Keratinocyte (primary cell): Measurements from ENCODE around the gene APBB2. TPM values are rescaled to one million over a fixed set of nuclear protein-coding genes. Genes with fewer than 3 reads are reported as not detected.

ENCODE experiments used
- DNase-seq: peaks from one replicate; pipeline ENCODE4 v3.0.0-alpha.2; 2011; ENCODE audit warnings: low read depth, missing footprints, low spot score
- FAIRE-seq: peaks from 2 replicates; lab custom pipeline; 2011; peaks lifted over from hg19 to GRCh38; lab: Jason Lieb, UNC
- H2AFZ ChIP-seq: 2 replicates; pipeline ENCODE4 v1.6.0; 2012; ENCODE audit warnings: low read length, control low read depth, inconsistent platforms; ENCODE audit not compliant: control insufficient read depth
- H3K27ac ChIP-seq: 2 replicates; pipeline ENCODE4 v1.5.1; 2011; ENCODE audit warnings: low read length; ENCODE audit not compliant: control insufficient read depth, insufficient read depth
- H3K27me3 ChIP-seq: 3 replicates; pipeline ENCODE4 v1.6.0; 2011; ENCODE audit warnings: low read length; ENCODE audit not compliant: control insufficient read depth, insufficient read depth; ENCODE audit errors: extremely low read depth
- H3K36me3 ChIP-seq, 2 experiments: 2 replicates in 1 of 2; 3 replicates in 1 of 2; pipeline ENCODE4 v1.5.1; 2011; ENCODE audit warnings: low read length in 2 of 2, mild to moderate bottlenecking in 1 of 2; ENCODE audit not compliant: control insufficient read depth in 2 of 2, insufficient read depth in 2 of 2; ENCODE audit errors: extremely low read depth in 1 of 2
- H3K4me1 ChIP-seq: 3 replicates; pipeline ENCODE4 v1.5.1; 2011; ENCODE audit warnings: low read length; ENCODE audit not compliant: control insufficient read depth, insufficient read depth; ENCODE audit errors: extremely low read depth
- H3K4me2 ChIP-seq: 3 replicates; pipeline ENCODE4 v1.6.0; 2011; ENCODE audit warnings: low read depth, low read length; ENCODE audit not compliant: control insufficient read depth, insufficient read depth; ENCODE audit errors: extremely low read depth
- H3K4me3 ChIP-seq, 3 experiments: fragments of 200-600 bp in 1 of 3; sonication (generic) in 1 of 3; 2 replicates in 2 of 3; 3 replicates in 1 of 3; pipeline ENCODE4 v1.5.1; 2011 to 2016; ENCODE audit warnings: low read length in 3 of 3, mild to moderate bottlenecking in 3 of 3, control low read depth in 2 of 3, inconsistent platforms in 1 of 3, low read depth in 1 of 3, mixed read lengths in 1 of 3, mixed run types in 1 of 3, moderate library complexity in 1 of 3; ENCODE audit not compliant: control insufficient read depth in 2 of 3, insufficient read depth in 2 of 3; ENCODE audit errors: extremely low read depth in 1 of 3
- H3K79me2 ChIP-seq: 2 replicates; pipeline ENCODE4 v1.6.0; 2012; ENCODE audit warnings: low read length; ENCODE audit not compliant: control insufficient read depth, insufficient read depth
- H3K9ac ChIP-seq: 3 replicates; pipeline ENCODE4 v1.6.0; 2011; ENCODE audit warnings: low read length; ENCODE audit not compliant: control insufficient read depth, insufficient read depth; ENCODE audit errors: extremely low read depth
- H3K9me1 ChIP-seq: 3 replicates; pipeline ENCODE4 v1.6.0; 2011; ENCODE audit warnings: low read length; ENCODE audit not compliant: control insufficient read depth, insufficient read depth; ENCODE audit errors: extremely low read depth
- H3K9me3 ChIP-seq: 2 replicates; pipeline ENCODE4 v1.5.1; 2012; ENCODE audit warnings: low read depth, low read length; ENCODE audit not compliant: control insufficient read depth
- H4K20me1 ChIP-seq: 3 replicates; pipeline ENCODE4 v1.6.0; 2011; ENCODE audit warnings: low read length; ENCODE audit not compliant: control insufficient read depth, insufficient read depth; ENCODE audit errors: extremely low read depth
- CTCF ChIP-seq, 3 experiments: IDR thresholded peaks in 1 of 3; conservative IDR thresholded peaks in 1 of 3; optimal IDR thresholded peaks in 1 of 3; 2 replicates in 2 of 3; 3 replicates in 1 of 3; pipeline versions ENCODE3 to v1.5.1; 2011; ENCODE audit warnings: low read length in 3 of 3, mild to moderate bottlenecking in 3 of 3, moderate library complexity in 2 of 3, control low read depth in 1 of 3, inconsistent platforms in 1 of 3; ENCODE audit not compliant: insufficient read depth in 2 of 3; ENCODE audit errors: extremely low read depth in 1 of 3
- EZH2 ChIP-seq: IDR thresholded peaks from one replicate; pipeline ENCODE4 v1.6.1; 2012; ENCODE audit warnings: inconsistent platforms, mild to moderate bottlenecking, low read length, moderate library complexity
- dilution Hi-C: fragments of 300-500 bp; cut with MboI; formaldehyde crosslinking; loops from one replicate; pipeline ENCODE4 v1.7.0; 2020; ENCODE audit warnings: low sequenced_read_pairs; ENCODE audit not compliant: extremely low pct_ligation_motif_present
- polyA plus RNA-seq, 5 experiments: library from polyadenylated mRNA; depleted of rRNA in 3 of 5; stranded (reverse) in 3 of 5; stranded (forward) in 1 of 5; unstranded in 1 of 5; fragments of >200 nt; gene quantifications; 1 replicate in 1 of 5; 2 replicates in 3 of 5; 3 replicates in 1 of 5; pipeline versions ENCODE4 v1.2.1 to v1.2.3, GENCODE V29; 2011 to 2012; ENCODE audit warnings: missing spikeins in 2 of 5, low read depth in 1 of 5, low replicate concordance in 1 of 5

Gene APBB2
- polyA plus RNA-seq, 1 donor (not counting 4 experiments of a cell fraction or from before 2014, with no cell fraction given), result 57.3 TPM

- dilution Hi-C loops, result no loop called here
- H3K9ac ChIP-seq, result no peak overlapping the region
- H3K4me3 ChIP-seq, result no peak overlapping the region
- no peaks in the 10 kb centered on the region for H3K9me1 ChIP-seq
- H2AFZ ChIP-seq, result no peak overlapping the region
- H3K4me2 ChIP-seq, result no peak overlapping the region
- FAIRE-seq (no peak), DNase-seq (no peak)
- H3K9me3 ChIP-seq, result no peaks in the 10 kb centered on the region
- TF ChIP-seq CTCF (optimal IDR thresholded peaks at IDR 0.05 in 1 of 3, IDR thresholded peaks at IDR 0.05 in 1 of 3, conservative IDR thresholded peaks at IDR 0.05 in 1 of 3; ENCODE audit: extremely low read depth in 1 of 3, insufficient read depth in 2 of 3, low read length in 3 of 3), result no peak
- no peak for TF ChIP-seq EZH2
- H3K79me2 ChIP-seq, result peaks cover 65% of the 10 kb centered on the region
- H3K4me1 ChIP-seq, result peaks cover under 1% of the 10 kb centered on the region
- no peaks in the 10 kb centered on the region for H3K27me3 ChIP-seq
- H4K20me1 ChIP-seq, result peaks cover 8% of the 10 kb centered on the region
- H3K36me3 ChIP-seq, result peaks cover 0 to 3% of the 10 kb centered on the region in 2 experiments
- no peak overlapping the region for H3K27ac ChIP-seq
Measured at GRCh38 chr4:41077628-41078027, 136.7 kb downstream of the APBB2 start.

DNA sequence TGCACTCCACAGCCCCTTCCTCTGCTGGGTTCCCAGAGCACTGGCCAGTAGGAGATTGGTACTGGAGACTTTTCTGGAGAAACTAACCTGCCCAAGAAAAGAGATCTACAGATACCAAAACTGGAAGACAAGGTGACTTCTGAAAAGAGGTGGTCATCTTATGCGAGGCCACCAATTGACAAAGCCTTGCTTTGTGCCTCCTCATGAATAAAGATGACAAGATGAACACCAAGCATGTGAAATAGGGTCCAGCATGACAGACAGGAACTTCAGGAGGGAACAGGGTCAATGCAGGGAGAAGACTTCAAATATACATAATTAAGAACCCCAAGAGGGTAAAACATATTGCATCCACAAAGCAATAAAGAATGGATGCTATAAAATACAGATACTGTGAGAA, 137.9 kb downstream of the APBB2 start:
- TF ChIP-seq CTCF (optimal IDR thresholded peaks at IDR 0.05 in 1 of 3, IDR thresholded peaks at IDR 0.05 in 1 of 3, conservative IDR thresholded peaks at IDR 0.05 in 1 of 3; ENCODE audit: extremely low read depth in 1 of 3, insufficient read depth in 2 of 3, low read length in 3 of 3), result no peak
- TF ChIP-seq EZH2, result no peak
- dilution Hi-C loops, result no loop called here
- H3K79me2 ChIP-seq, result peaks cover 68% of the 10 kb centered on the region

More for the DNA sequence above, 137.9 kb downstream of the APBB2 start:
- no peak for FAIRE-seq
- H3K9me1 ChIP-seq, result no peaks in the 10 kb centered on the region
- H3K27ac ChIP-seq, result no peak overlapping the region
- no peaks in the 10 kb centered on the region for H3K27me3 ChIP-seq
- H2AFZ ChIP-seq, result no peak overlapping the region
- H4K20me1 ChIP-seq, result peaks cover 8% of the 10 kb centered on the region
- H3K36me3 ChIP-seq, result peaks cover 0 to 3% of the 10 kb centered on the region in 2 experiments
- H3K4me3 ChIP-seq, result no peak overlapping the region
- H3K4me1 ChIP-seq, result peaks cover 9% of the 10 kb centered on the region
- no peak overlapping the region for H3K9ac ChIP-seq
- no peak overlapping the region for H3K4me2 ChIP-seq
- DNase-seq, result no peak
- no peaks in the 10 kb centered on the region for H3K9me3 ChIP-seq
